Naive thymus-derived CD8-positive, alpha-beta T cell (primary cell): ENCODE data around the gene MAP10. TPM values are rescaled to one million over a fixed set of nuclear protein-coding genes. Genes with fewer than 3 reads are reported as not detected.
A peak's percentile ranks its signal among the peaks of the same experiment; 100 is the strongest.

Source experiments
- ATAC-seq, 2 donors: fragments of 150-1000 bp; cut with Tn5 transposase in 1 of 2; sonication (Bioruptor Pico), chemical (Tn5 transposase) in 1 of 2; 1 replicate in 1 of 2; 2 replicates in 1 of 2; pipeline ENCODE4 v1.10.0; 2021; ENCODE audit warnings: mild to moderate bottlenecking in 2 of 2, moderate library complexity in 2 of 2
- POLR2A ChIA-PET: fragments of 350-600 bp; sonication (Branson Sonifier 250); formaldehyde crosslinking; loops from one replicate; lab custom pipeline; 2021; ENCODE audit warnings: antibody characterized with exemption; lab: Charles Lee
- DNase-seq, 10 donors: peaks; one replicate each; pipeline versions ENCODE4 v3.0.0 to v3.0.0-alpha.2; 2020 to 2022
- H3K27ac Mint-ChIP-seq, 10 donors: one replicate each; pipeline ENCODE4 v1.8.0; 2020 to 2022; ENCODE audit warnings: mild to moderate bottlenecking in 10 of 10, mixed read lengths in 10 of 10, moderate library complexity in 4 of 10, inconsistent platforms in 1 of 10
- H3K27me3 Mint-ChIP-seq, 5 donors: one replicate each; pipeline ENCODE4 v1.8.0; 2021 to 2022; ENCODE audit warnings: mixed read lengths in 5 of 5
- H3K36me3 Mint-ChIP-seq, 3 donors: one replicate each; pipeline ENCODE4 v1.8.0; 2020 to 2022; ENCODE audit warnings: mixed read lengths in 3 of 3, mild to moderate bottlenecking in 2 of 3, inconsistent platforms in 1 of 3
- H3K4me1 Mint-ChIP-seq, 4 donors: one replicate each; pipeline ENCODE4 v1.8.0; 2021 to 2022; ENCODE audit warnings: mixed read lengths in 4 of 4
- H3K4me3 Mint-ChIP-seq, 10 donors: one replicate each; pipeline ENCODE4 v1.8.0; 2020 to 2022; ENCODE audit warnings: mild to moderate bottlenecking in 10 of 10, mixed read lengths in 10 of 10, moderate library complexity in 6 of 10, inconsistent platforms in 1 of 10
- H3K9me3 Mint-ChIP-seq, 9 donors: one replicate each; pipeline ENCODE4 v1.8.0; 2020 to 2022; ENCODE audit warnings: mixed read lengths in 9 of 9, mild to moderate bottlenecking in 3 of 9, inconsistent platforms in 1 of 9, moderate library complexity in 1 of 9
- polyA plus RNA-seq, 3 donors: library from polyadenylated mRNA; unstranded; fragments of 300-500 nt; fragmentation: Illumina TruSeq; gene quantifications; one replicate each; pipeline ENCODE4 v1.2.3, GENCODE V29; 2021
- total RNA-seq, 8 experiments: library from RNA in 2 of 8; stranded (reverse) in 2 of 8; gene quantifications; one replicate each; pipeline ENCODE4 v1.2.3 and lab custom pipeline; 2021 to 2026

MAP10 gene
- total and polyA plus RNA-seq, 5 experiments from 2014 or later, result 1.5 to 5.7 (median 2.1) TPM

GRCh38 chr1:232812560-232812959, 7.3 kb downstream of the MAP10 start:
- H3K4me1 Mint-ChIP-seq, result no peaks in the 10 kb centered on the region
- DNase-seq, result no peak
- no peak for ATAC-seq
- H3K27ac Mint-ChIP-seq, result no peak overlapping the region
- no peak overlapping the region for H3K4me3 Mint-ChIP-seq
- peaks cover 0 to 39% (median 8%) of the 10 kb centered on the region in 3 donors for H3K36me3 Mint-ChIP-seq
- H3K27me3 Mint-ChIP-seq, result no peaks in the 10 kb centered on the region
- peaks cover 1 to 76% (median 41%) of the 10 kb centered on the region in 9 donors for H3K9me3 Mint-ChIP-seq
- POLR2A ChIA-PET, result no interaction called here

- H3K9me3 Mint-ChIP-seq, result peaks cover 0 to 71% (median 39%) of the 10 kb centered on the region in 9 donors
- ATAC-seq (no peak), DNase-seq (no peak)
- H3K27ac Mint-ChIP-seq, result no peak overlapping the region
- H3K27me3 Mint-ChIP-seq, result no peaks in the 10 kb centered on the region
- H3K4me3 Mint-ChIP-seq, result no peak overlapping the region
- no peaks in the 10 kb centered on the region for H3K4me1 Mint-ChIP-seq
- POLR2A ChIA-PET, result no interaction called here
- H3K36me3 Mint-ChIP-seq, result peaks cover 0 to 36% (median 6%) of the 10 kb centered on the region in 3 donors
These were observed 7.9 kb downstream of the MAP10 start for GRCh38 chr1:232813097-232813496.

DNA sequence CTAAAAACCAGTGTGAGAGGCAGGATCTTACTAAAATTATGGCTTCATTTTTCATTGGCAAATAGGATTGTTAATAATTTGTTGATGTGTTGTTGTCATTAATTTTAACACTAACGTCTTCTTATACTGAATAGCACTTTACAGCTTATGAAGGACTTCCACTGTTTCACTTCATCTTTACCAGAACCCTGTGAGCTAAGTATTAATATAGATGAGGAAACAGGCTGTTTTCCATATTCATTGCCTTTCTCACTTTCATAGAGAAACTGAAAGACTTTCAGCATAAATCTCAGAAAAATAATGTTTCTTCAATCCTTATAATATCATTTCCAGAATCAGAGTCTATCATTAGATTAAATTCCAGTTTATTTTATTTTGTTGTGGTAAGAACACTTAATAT, 8.5 kb downstream of the MAP10 start:
- DNase-seq, result no peak
- H3K9me3 Mint-ChIP-seq, result peaks cover 0 to 67% (median 34%) of the 10 kb centered on the region in 9 donors
- H3K27me3 Mint-ChIP-seq, result no peaks in the 10 kb centered on the region
- no peaks in the 10 kb centered on the region for H3K4me1 Mint-ChIP-seq
- POLR2A ChIA-PET, result no interaction called here
- no peak for ATAC-seq
- H3K27ac Mint-ChIP-seq, result no peak overlapping the region
- no peak overlapping the region for H3K4me3 Mint-ChIP-seq
- H3K36me3 Mint-ChIP-seq, result peaks cover 0 to 36% (median 6%) of the 10 kb centered on the region in 3 donors

DNA sequence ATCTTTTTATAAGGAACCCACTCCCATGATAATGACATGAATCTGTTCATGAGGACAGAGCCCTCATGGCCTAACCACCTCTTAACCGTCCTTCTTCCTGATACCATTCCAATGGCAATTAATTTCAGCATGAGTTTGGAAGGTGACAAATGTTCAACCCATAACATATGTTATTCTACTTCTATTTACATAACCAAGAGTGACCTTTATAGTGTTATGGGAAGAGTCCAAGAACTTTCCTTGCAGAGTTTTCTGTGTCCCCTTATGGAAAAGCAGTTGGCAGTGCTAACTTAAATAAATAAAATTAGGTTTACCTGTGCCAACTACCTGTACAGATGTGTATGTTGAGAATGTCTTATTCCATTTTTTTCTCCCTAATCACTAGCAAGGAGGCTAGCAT, 11.1 kb downstream of the MAP10 start:
- Mint-ChIP-seq H3K4me1 (peaks cover 0 to 1% (median 0%) of the 10 kb centered on the region in 4 donors), H3K27ac (no peak overlapping the region), H3K4me3 (no peak overlapping the region), H3K36me3 (peaks cover 0 to 29% (median 2%) of the 10 kb centered on the region in 3 donors), H3K27me3 (peaks cover 0 to 7% (median 4%) of the 10 kb centered on the region in 5 donors), H3K9me3 (peaks cover 0 to 41% (median 19%) of the 10 kb centered on the region in 9 donors)
- DNase-seq (no peak), ATAC-seq (no peak)
- POLR2A ChIA-PET, result no interaction called here

GRCh38 chr1:232818040-232818439, 12.8 kb downstream of the MAP10 start:
- POLR2A ChIA-PET, result no interaction called here
- H3K27ac Mint-ChIP-seq, result peak overlapping the region in 1 of 10 donors; percentile 11
- peaks cover 0 to 20% (median 2%) of the 10 kb centered on the region in 3 donors for H3K36me3 Mint-ChIP-seq
- H3K9me3 Mint-ChIP-seq, result peaks cover 0 to 24% (median 9%) of the 10 kb centered on the region in 9 donors
- no peak for ATAC-seq
- no peak for DNase-seq
- no peak overlapping the region for H3K4me3 Mint-ChIP-seq
- peaks cover 0 to 7% (median 4%) of the 10 kb centered on the region in 5 donors for H3K27me3 Mint-ChIP-seq
- peaks cover 0 to 1% (median 0%) of the 10 kb centered on the region in 4 donors for H3K4me1 Mint-ChIP-seq

- Mint-ChIP-seq H3K4me3 (no peak overlapping the region), H3K9me3 (peaks cover 0 to 5% (median 2%) of the 10 kb centered on the region in 9 donors), H3K27me3 (peaks cover 0 to 7% (median 4%) of the 10 kb centered on the region in 5 donors), H3K36me3 (peaks cover 0 to 7% (median 0%) of the 10 kb centered on the region in 3 donors), H3K4me1 (peaks cover 0 to 1% (median 0%) of the 10 kb centered on the region in 4 donors), H3K27ac (no peak overlapping the region)
- POLR2A ChIA-PET, result no interaction called here
- no peak for ATAC-seq
- no peak for DNase-seq
These were observed 15.2 kb downstream of the MAP10 start for GRCh38 chr1:232820431-232820830.

DNA sequence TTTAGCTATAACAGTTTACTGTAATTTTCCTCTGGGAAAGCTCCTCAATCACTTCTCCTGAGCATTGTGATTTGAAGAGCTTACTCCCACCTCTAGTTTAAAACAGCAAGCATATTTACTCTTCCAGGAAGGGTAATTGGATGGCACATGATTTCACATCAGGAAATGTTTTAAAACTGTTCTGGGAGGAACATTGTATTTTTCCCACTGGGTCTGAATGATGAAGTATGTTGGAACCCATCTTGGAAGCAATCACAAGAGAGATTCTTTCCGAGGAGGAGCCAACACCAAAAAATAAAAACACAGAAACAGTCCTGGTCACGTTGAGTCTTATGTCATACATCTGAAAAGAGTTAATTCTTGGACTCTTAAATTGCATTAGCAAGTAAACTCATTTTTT, 17.3 kb downstream of the MAP10 start:
- Mint-ChIP-seq H3K4me1 (peaks cover 0 to 1% (median 0%) of the 10 kb centered on the region in 4 donors), H3K27me3 (peaks cover 0 to 7% (median 4%) of the 10 kb centered on the region in 5 donors), H3K9me3 (peaks cover 0 to 3% (median 0%) of the 10 kb centered on the region in 9 donors), H3K36me3 (no peaks in the 10 kb centered on the region), H3K27ac (no peak overlapping the region), H3K4me3 (no peak overlapping the region)
- POLR2A ChIA-PET, result no interaction called here
- ATAC-seq (no peak), DNase-seq (no peak)

GRCh38 chr1:232826318-232826717, 21.1 kb downstream of the MAP10 start:
- Mint-ChIP-seq H3K9me3 (peaks cover 0 to 3% (median 0%) of the 10 kb centered on the region in 9 donors), H3K36me3 (peaks cover 0 to 3% (median 0%) of the 10 kb centered on the region in 3 donors), H3K27ac (no peak overlapping the region), H3K27me3 (peaks cover 0 to 11% (median 6%) of the 10 kb centered on the region in 5 donors), H3K4me3 (no peak overlapping the region), H3K4me1 (no peaks in the 10 kb centered on the region)
- ATAC-seq (no peak), DNase-seq (no peak)
- POLR2A ChIA-PET, result no interaction called here

DNA sequence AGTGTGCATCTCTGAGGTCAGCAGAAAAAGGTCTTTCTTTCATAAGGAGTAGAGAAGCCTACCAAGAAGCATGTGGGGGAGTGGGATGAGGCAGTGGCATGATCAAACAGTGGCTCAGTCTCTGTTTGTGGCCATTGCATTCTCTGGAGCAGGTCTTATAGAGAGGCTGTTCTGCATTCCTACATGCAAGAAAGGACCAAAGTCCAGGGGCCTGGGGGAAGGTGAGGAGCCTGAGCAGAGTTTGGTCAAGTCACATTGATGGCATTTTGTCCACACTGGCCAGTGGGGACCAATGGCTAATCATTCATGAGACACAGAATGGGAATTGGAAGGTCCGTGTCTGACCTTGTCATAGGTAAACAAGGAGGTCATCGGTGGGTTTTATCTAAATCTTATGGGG, 25.4 kb downstream of the MAP10 start:
- H3K27ac Mint-ChIP-seq, result no peak overlapping the region
- ATAC-seq (no peak), DNase-seq (no peak)
- POLR2A ChIA-PET, result no interaction called here
- H3K36me3 Mint-ChIP-seq, result peaks cover 0 to 4% (median 3%) of the 10 kb centered on the region in 3 donors
- H3K4me3 Mint-ChIP-seq, result no peak overlapping the region
- peaks cover 0 to 16% (median 6%) of the 10 kb centered on the region in 5 donors for H3K27me3 Mint-ChIP-seq
- peaks cover 0 to 3% (median 0%) of the 10 kb centered on the region in 9 donors for H3K9me3 Mint-ChIP-seq
- H3K4me1 Mint-ChIP-seq, result no peaks in the 10 kb centered on the region

DNA sequence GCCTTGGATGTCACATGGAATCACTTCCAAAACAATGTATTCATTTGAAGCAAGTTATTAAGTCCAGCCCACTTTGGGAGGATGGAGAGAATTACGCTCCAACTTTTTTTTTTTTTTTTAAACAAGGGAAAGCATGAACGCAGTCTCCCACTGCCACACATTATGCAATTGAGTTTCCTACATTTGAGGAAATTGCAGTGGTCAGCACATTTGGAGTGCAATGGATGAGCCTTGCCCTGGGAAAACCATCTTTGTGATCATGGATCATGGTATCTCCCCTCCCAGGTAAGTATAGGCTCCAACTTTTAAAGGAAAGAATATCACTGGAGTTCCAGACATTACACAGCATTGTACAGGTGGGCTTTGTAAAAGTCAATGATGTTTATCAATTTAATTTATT, 26.7 kb downstream of the MAP10 start:
- peaks cover 0 to 16% (median 6%) of the 10 kb centered on the region in 5 donors for H3K27me3 Mint-ChIP-seq
- POLR2A ChIA-PET, result no interaction called here
- DNase-seq (no peak), ATAC-seq (no peak)
- no peak overlapping the region for H3K4me3 Mint-ChIP-seq
- H3K4me1 Mint-ChIP-seq, result no peaks in the 10 kb centered on the region
- H3K36me3 Mint-ChIP-seq, result peaks cover 0 to 4% (median 3%) of the 10 kb centered on the region in 3 donors
- no peak overlapping the region for H3K27ac Mint-ChIP-seq
- peaks cover 0 to 3% (median 0%) of the 10 kb centered on the region in 9 donors for H3K9me3 Mint-ChIP-seq

- Mint-ChIP-seq H3K9me3 (peaks cover 0 to under 1% (median 0%) of the 10 kb centered on the region in 9 donors), H3K36me3 (peaks cover 0 to 4% (median 0%) of the 10 kb centered on the region in 3 donors), H3K27ac (no peak overlapping the region), H3K4me1 (no peaks in the 10 kb centered on the region), H3K27me3 (peaks cover 0 to 16% (median 6%) of the 10 kb centered on the region in 5 donors), H3K4me3 (no peak overlapping the region)
- POLR2A ChIA-PET, result no interaction called here
- ATAC-seq (no peak), DNase-seq (no peak)
These were observed 28.9 kb downstream of the MAP10 start for GRCh38 chr1:232834066-232834465.

DNA sequence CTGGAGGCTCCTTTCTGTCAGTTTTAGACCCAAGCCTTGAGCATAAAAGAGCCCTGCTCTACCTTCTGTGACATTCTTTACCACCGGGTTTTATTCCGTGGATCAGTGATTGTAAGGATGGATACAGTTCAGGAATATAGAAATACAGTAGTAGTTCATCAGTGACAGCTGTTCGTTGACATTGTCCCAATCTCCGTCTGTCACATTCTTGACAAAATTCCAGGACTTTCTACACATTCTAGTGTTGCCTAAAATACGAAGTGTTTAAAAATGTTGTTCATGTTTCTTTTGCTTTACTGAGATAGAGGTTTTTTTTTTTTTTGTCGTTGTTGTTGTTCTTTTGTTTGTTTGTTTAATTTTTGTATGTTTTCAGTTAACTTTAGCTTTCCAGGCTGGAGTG, 29.9 kb downstream of the MAP10 start:
- peaks cover 0 to 5% (median 0%) of the 10 kb centered on the region in 9 donors for H3K9me3 Mint-ChIP-seq
- H3K4me1 Mint-ChIP-seq, result no peaks in the 10 kb centered on the region
- no peak for ATAC-seq
- peaks cover 0 to 4% (median 0%) of the 10 kb centered on the region in 3 donors for H3K36me3 Mint-ChIP-seq
- peaks cover 0 to 12% (median 6%) of the 10 kb centered on the region in 5 donors for H3K27me3 Mint-ChIP-seq
- POLR2A ChIA-PET, result no interaction called here
- DNase-seq, result no peak
- H3K27ac Mint-ChIP-seq, result no peak overlapping the region
- no peak overlapping the region for H3K4me3 Mint-ChIP-seq

DNA sequence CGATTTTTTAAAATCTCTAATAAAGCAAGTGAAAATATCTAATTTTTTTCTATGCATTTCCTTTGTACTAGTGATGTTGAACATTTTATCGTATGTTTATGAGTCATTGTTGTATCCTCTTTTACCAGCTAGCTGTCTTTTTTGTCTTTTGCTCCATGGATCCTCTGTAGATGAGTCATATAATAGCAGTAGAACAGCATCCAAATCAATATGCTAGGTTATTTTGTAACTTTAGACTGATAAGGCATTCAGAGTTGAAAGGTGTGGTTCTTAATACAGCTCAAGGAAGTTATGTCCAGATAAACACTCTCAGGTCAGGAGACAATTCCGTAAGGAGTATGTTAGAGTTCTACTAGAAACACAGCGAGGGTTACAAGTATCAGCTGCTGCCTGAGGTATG, 31.9 kb downstream of the MAP10 start:
- Mint-ChIP-seq H3K4me3 (no peak overlapping the region), H3K4me1 (no peaks in the 10 kb centered on the region), H3K9me3 (peaks cover 0 to 20% (median 9%) of the 10 kb centered on the region in 9 donors), H3K27ac (no peak overlapping the region), H3K36me3 (peaks cover 0 to 11% (median 4%) of the 10 kb centered on the region in 3 donors), H3K27me3 (peaks cover 0 to 5% (median 0%) of the 10 kb centered on the region in 5 donors)
- no peak for DNase-seq
- POLR2A ChIA-PET, result no interaction called here
- ATAC-seq, result no peak
